GM21526 (cell line): ENCODE data around the gene KLKB1.
"Not testable (repeated sequence)": the region's sequence is repeated elsewhere in the genome, so short reads cannot be mapped to it uniquely, and the experiment has no call there.

ENCODE experiments used
- ATAC-seq: cut with Tn5 transposase; IDR thresholded peaks from one replicate; pipeline ENCODE4 v1.9.1; 2021; ENCODE audit warnings: moderate library complexity; ENCODE audit not compliant: unreplicated experiment, low FRiP score

KLKB1 gene

GRCh38 chr4:186226521-186227189 is 652 bp upstream of the KLKB1 start:
- ATAC-seq = no peak

GRCh38 chr4:186227744-186228513 is 622 bp downstream of the KLKB1 start:
- no peak for ATAC-seq

- no peak for ATAC-seq
These were observed 1.2 kb downstream of the KLKB1 start for GRCh38 chr4:186228514-186228894.

GRCh38 chr4:186234367-186234766 is 7.1 kb downstream of the KLKB1 start:
- no peak for ATAC-seq

- ATAC-seq = no peak
These were observed 8.8 kb downstream of the KLKB1 start for GRCh38 chr4:186236126-186236525.

GRCh38 chr4:186240452-186240847 is 13.1 kb downstream of the KLKB1 start:
- ATAC-seq = no peak

GRCh38 chr4:186240848-186241491 is 13.7 kb downstream of the KLKB1 start:
- ATAC-seq = no peak

- ATAC-seq = no peak
These were observed 14.3 kb downstream of the KLKB1 start for GRCh38 chr4:186241616-186242015.

GRCh38 chr4:186242031-186242430 is 14.7 kb downstream of the KLKB1 start:
- not testable (repeated sequence) for ATAC-seq

- ATAC-seq = no peak
These were observed 16.0 kb downstream of the KLKB1 start for GRCh38 chr4:186243331-186243730.

GRCh38 chr4:186244835-186245234 is 17.5 kb downstream of the KLKB1 start:
- ATAC-seq = no peak

GRCh38 chr4:186247062-186247752 is 19.9 kb downstream of the KLKB1 start:
- not testable (repeated sequence) for ATAC-seq

GRCh38 chr4:186248643-186249042 is 21.3 kb downstream of the KLKB1 start:
- ATAC-seq = no peak

GRCh38 chr4:186249785-186250754 is 22.8 kb downstream of the KLKB1 start:
- no peak for ATAC-seq

- ATAC-seq = no peak
These were observed 23.5 kb downstream of the KLKB1 start for GRCh38 chr4:186250760-186251159.

- ATAC-seq = no peak
These were observed 27.8 kb downstream of the KLKB1 start for GRCh38 chr4:186255122-186255521.

- no peak for ATAC-seq
These were observed 31.0 kb downstream of the KLKB1 start for GRCh38 chr4:186258216-186258811.

GRCh38 chr4:186260117-186260503 is 32.8 kb downstream of the KLKB1 start:
- ATAC-seq = no peak
